GM21529 (cell line): ENCODE measurements around the gene DUSP8.
"Not testable (repeated sequence)": the region's sequence is repeated elsewhere in the genome, so short reads cannot be mapped to it uniquely, and the experiment has no call there.

ENCODE experiments used
- ATAC-seq: cut with Tn5 transposase; IDR thresholded peaks from one replicate; pipeline ENCODE4 v1.9.1; 2021; ENCODE audit not compliant: unreplicated experiment

DUSP8 gene

GRCh38 chr11:1572197-1573076 is at the start of gene DUSP8:
DUSP8 (minus strand) TSS chr11:1572271; CDS start chr11:1565826, 6,445 bp downstream.
- ATAC-seq, result peak; percentile 43

GRCh38 chr11:1619449-1619848 is 47.4 kb upstream of the DUSP8 start:
- ATAC-seq, result no peak

GRCh38 chr11:1618231-1618630 is 46.2 kb upstream of the DUSP8 start:
- ATAC-seq, result no peak

GRCh38 chr11:1608363-1608762 is 36.3 kb upstream of the DUSP8 start, which contains the start of gene KRTAP5-3:
KRTAP5-3 (minus strand) TSS chr11:1608463; CDS start chr11:1608385, 78 bp downstream.
- ATAC-seq, result no peak

- ATAC-seq, result not testable (repeated sequence)
These were observed 35.8 kb upstream of the DUSP8 start for GRCh38 chr11:1607901-1608300.

GRCh38 chr11:1607156-1607845 is 35.2 kb upstream of the DUSP8 start:
- not testable (repeated sequence) for ATAC-seq

- peak; percentile 91 for ATAC-seq
These were observed 33.9 kb upstream of the DUSP8 start for GRCh38 chr11:1605923-1606322.

GRCh38 chr11:1604711-1605110 is 32.6 kb upstream of the DUSP8 start:
- no peak for ATAC-seq

- ATAC-seq, result no peak
These were observed 32.1 kb upstream of the DUSP8 start for GRCh38 chr11:1604181-1604580.

- no peak for ATAC-seq
These were observed 31.6 kb upstream of the DUSP8 start for GRCh38 chr11:1603629-1604028.

GRCh38 chr11:1601663-1602062 is 29.6 kb upstream of the DUSP8 start:
- ATAC-seq, result not testable (repeated sequence)

- no peak for ATAC-seq
These were observed 28.6 kb upstream of the DUSP8 start for GRCh38 chr11:1600626-1601025.

- ATAC-seq, result no peak
These were observed 26.7 kb upstream of the DUSP8 start for GRCh38 chr11:1598816-1599215.

GRCh38 chr11:1598406-1598805 is 26.3 kb upstream of the DUSP8 start:
- ATAC-seq, result not testable (repeated sequence)

GRCh38 chr11:1597994-1598380 is 25.9 kb upstream of the DUSP8 start, which contains the start of gene KRTAP5-2:
KRTAP5-2 (minus strand) TSS chr11:1598294; CDS start chr11:1598250, 44 bp downstream.
- no peak for ATAC-seq

GRCh38 chr11:1597331-1597993 is 25.4 kb upstream of the DUSP8 start:
- ATAC-seq, result no peak

GRCh38 chr11:1596576-1597121 is 24.6 kb upstream of the DUSP8 start:
- not testable (repeated sequence) for ATAC-seq

- not testable (repeated sequence) for ATAC-seq
These were observed 24.0 kb upstream of the DUSP8 start for GRCh38 chr11:1595994-1596575.

- no peak for ATAC-seq
These were observed 20.6 kb upstream of the DUSP8 start for GRCh38 chr11:1592628-1593027.

- no peak for ATAC-seq
These were observed 17.9 kb upstream of the DUSP8 start for GRCh38 chr11:1589996-1590395.
